HG03280 (cell line): Measurements from ENCODE around the gene STAP1.

Experiments
- ATAC-seq: cut with Tn5 transposase; IDR thresholded peaks from one replicate; pipeline ENCODE4 v1.9.1; 2021; ENCODE audit warnings: mild to moderate bottlenecking, moderate library complexity; ENCODE audit not compliant: unreplicated experiment

The STAP1 gene

GRCh38 chr4:67555447-67555846 lies 3.1 kb upstream of the STAP1 start:
- ATAC-seq, result no peak

GRCh38 chr4:67556436-67556835 lies 2.1 kb upstream of the STAP1 start:
- no peak for ATAC-seq

GRCh38 chr4:67565284-67565683 lies 6.8 kb downstream of the STAP1 start:
- ATAC-seq, result no peak

GRCh38 chr4:67566335-67566734 lies 7.8 kb downstream of the STAP1 start:
- ATAC-seq, result no peak

- ATAC-seq, result no peak
Observed at GRCh38 chr4:67568820-67569219, 10.3 kb downstream of the STAP1 start.

- no peak for ATAC-seq
Observed at GRCh38 chr4:67570537-67570936, 12.0 kb downstream of the STAP1 start.

- no peak for ATAC-seq
Observed at GRCh38 chr4:67571975-67572374, 13.4 kb downstream of the STAP1 start.

GRCh38 chr4:67573193-67573592 lies 14.7 kb downstream of the STAP1 start:
- ATAC-seq, result no peak

- peak; percentile 91 for ATAC-seq
Observed at GRCh38 chr4:67575232-67576058, 16.9 kb downstream of the STAP1 start.

GRCh38 chr4:67576059-67576466 lies 17.5 kb downstream of the STAP1 start:
- no peak for ATAC-seq

GRCh38 chr4:67576538-67576937 lies 18.0 kb downstream of the STAP1 start:
- peak; percentile 37 for ATAC-seq

GRCh38 chr4:67580577-67580976 lies 22.1 kb downstream of the STAP1 start:
- no peak for ATAC-seq

GRCh38 chr4:67581208-67581857 lies 22.8 kb downstream of the STAP1 start:
- no peak for ATAC-seq

- no peak for ATAC-seq
Observed at GRCh38 chr4:67581913-67582312, 23.4 kb downstream of the STAP1 start.

GRCh38 chr4:67584496-67584895 lies 26.0 kb downstream of the STAP1 start:
- ATAC-seq, result no peak

GRCh38 chr4:67587156-67587555 lies 28.6 kb downstream of the STAP1 start:
- no peak for ATAC-seq

- ATAC-seq, result no peak
Observed at GRCh38 chr4:67593741-67594175, 35.2 kb downstream of the STAP1 start.

GRCh38 chr4:67603310-67604028 lies 44.9 kb downstream of the STAP1 start:
- no peak for ATAC-seq

- ATAC-seq, result no peak
Observed at GRCh38 chr4:67604029-67604381, 45.5 kb downstream of the STAP1 start.

- no peak for ATAC-seq
Observed at GRCh38 chr4:67604749-67605148, 46.2 kb downstream of the STAP1 start.

GRCh38 chr4:67608027-67608426 lies 49.5 kb downstream of the STAP1 start:
- ATAC-seq, result no peak

GRCh38 chr4:67614186-67614585 lies 55.7 kb downstream of the STAP1 start:
- ATAC-seq, result no peak
